GM13977 (cell line): ENCODE results near the gene ZNF70.

Source experiments
- DNase-seq: peaks from one replicate; pipeline ENCODE4 v3.0.0; 2012; ENCODE audit warnings: low spot score
- in situ Hi-C: fragments of 300-500 bp; cut with MboI; formaldehyde crosslinking; loops from one replicate; pipeline ENCODE4 v1.12.0; 2022; ENCODE audit warnings: low sequenced_read_pairs, low pct_unique_long_range_greater_than_20kb, mixed read lengths, inconsistent platforms; ENCODE audit not compliant: unreplicated experiment
- TF ChIP-seq, protein P1 (sequence below): IDR thresholded peaks from 2 replicates; pipeline ENCODE4 v1.5.1; 2012; ENCODE audit warnings: mild to moderate bottlenecking, control low read depth; ENCODE audit not compliant: insufficient read depth; ENCODE audit errors: extremely low read depth, missing control alignments

Gene ZNF70

GRCh38 chr22:23704829-23705228 lies 46.1 kb downstream of the ZNF70 start:
- no peak for DNase-seq
- in situ Hi-C loops = no loop called here
- TF ChIP-seq, protein P1, sequence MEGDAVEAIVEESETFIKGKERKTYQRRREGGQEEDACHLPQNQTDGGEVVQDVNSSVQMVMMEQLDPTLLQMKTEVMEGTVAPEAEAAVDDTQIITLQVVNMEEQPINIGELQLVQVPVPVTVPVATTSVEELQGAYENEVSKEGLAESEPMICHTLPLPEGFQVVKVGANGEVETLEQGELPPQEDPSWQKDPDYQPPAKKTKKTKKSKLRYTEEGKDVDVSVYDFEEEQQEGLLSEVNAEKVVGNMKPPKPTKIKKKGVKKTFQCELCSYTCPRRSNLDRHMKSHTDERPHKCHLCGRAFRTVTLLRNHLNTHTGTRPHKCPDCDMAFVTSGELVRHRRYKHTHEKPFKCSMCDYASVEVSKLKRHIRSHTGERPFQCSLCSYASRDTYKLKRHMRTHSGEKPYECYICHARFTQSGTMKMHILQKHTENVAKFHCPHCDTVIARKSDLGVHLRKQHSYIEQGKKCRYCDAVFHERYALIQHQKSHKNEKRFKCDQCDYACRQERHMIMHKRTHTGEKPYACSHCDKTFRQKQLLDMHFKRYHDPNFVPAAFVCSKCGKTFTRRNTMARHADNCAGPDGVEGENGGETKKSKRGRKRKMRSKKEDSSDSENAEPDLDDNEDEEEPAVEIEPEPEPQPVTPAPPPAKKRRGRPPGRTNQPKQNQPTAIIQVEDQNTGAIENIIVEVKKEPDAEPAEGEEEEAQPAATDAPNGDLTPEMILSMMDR = no peak

DNA sequence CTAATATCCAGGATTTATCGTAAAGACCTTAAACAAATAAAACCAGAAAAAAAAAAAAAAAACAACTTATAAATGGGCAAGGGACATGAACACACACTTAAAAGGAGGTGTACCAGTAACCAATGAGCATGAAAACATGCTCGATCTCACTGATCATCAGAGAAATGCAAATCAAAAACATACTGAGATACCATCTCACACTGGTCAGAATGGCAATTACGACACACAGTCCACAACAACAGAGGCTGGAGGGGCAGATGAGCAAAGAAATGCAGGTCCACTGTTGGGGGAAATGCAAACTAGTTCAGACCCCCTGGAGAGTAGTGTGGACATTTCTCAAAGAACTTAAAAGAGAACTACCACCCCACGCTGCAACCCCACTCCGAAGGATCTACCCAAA lies 46.9 kb downstream of the ZNF70 start:
- TF ChIP-seq, protein P1 = no peak
- no peak for DNase-seq
- in situ Hi-C loops = no loop called here

- no peak for DNase-seq
- TF ChIP-seq, protein P1 = no peak
- in situ Hi-C loops = no loop called here
These were observed 50.2 kb downstream of the ZNF70 start for GRCh38 chr22:23700706-23701105.

GRCh38 chr22:23698673-23699235 lies 52.2 kb downstream of the ZNF70 start:
- DNase-seq = no peak
- in situ Hi-C loops = loop anchor here (10.0 kb wide), 1 partner anchor 156 kb away; the partner anchor contains the start of gene SLC2A11
- TF ChIP-seq, protein P1 = no peak

- TF ChIP-seq, protein P1 = no peak
- no peak for DNase-seq
- in situ Hi-C loops = loop anchor here (10.0 kb wide), 1 partner anchor 157 kb away; the partner anchor contains the start of gene SLC2A11
These were observed 52.8 kb downstream of the ZNF70 start for GRCh38 chr22:23698094-23698493.

- in situ Hi-C loops = loop anchor here (10.0 kb wide), 1 partner anchor 158 kb away; the partner anchor contains the start of gene SLC2A11
- TF ChIP-seq, protein P1 = no peak
- DNase-seq = no peak
These were observed 53.6 kb downstream of the ZNF70 start for GRCh38 chr22:23697031-23697970.
